Liver (tissue), 9 donors: ENCODE results near the gene SETD6. TPM values are rescaled to one million over a fixed set of nuclear protein-coding genes. Genes with fewer than 3 reads are reported as not detected.

Experiments used
- DNase-seq: peaks from one replicate; pipeline ENCODE4 v3.0.0-alpha.2; 2017; ENCODE audit warnings: low spot score
- H3K27ac ChIP-seq, 2 donors: one replicate each; pipeline ENCODE4 v1.7.0; 2013; ENCODE audit warnings: inconsistent platforms in 2 of 2, low read length in 2 of 2, control low read depth in 1 of 2, low read depth in 1 of 2, mild to moderate bottlenecking in 1 of 2
- H3K27me3 ChIP-seq, 4 donors: one replicate each; pipeline versions ENCODE4 v1.6.1 to v1.7.0; 2013; ENCODE audit warnings: low read length in 3 of 4, inconsistent platforms in 1 of 4, mild to moderate bottlenecking in 1 of 4, moderate library complexity in 1 of 4; ENCODE audit not compliant: control insufficient read depth in 4 of 4, insufficient read depth in 4 of 4
- H3K36me3 ChIP-seq, 4 donors: one replicate each; pipeline versions ENCODE4 v1.6.1 to v1.7.0; 2013; ENCODE audit warnings: low read length in 3 of 4, mild to moderate bottlenecking in 3 of 4, low read depth in 1 of 4, moderate library complexity in 1 of 4; ENCODE audit not compliant: control insufficient read depth in 4 of 4, insufficient read depth in 3 of 4
- H3K4me1 ChIP-seq, 4 donors: one replicate each; pipeline versions ENCODE4 v1.6.1 to v1.7.0; 2013; ENCODE audit warnings: low read length in 3 of 4, mild to moderate bottlenecking in 3 of 4, moderate library complexity in 1 of 4; ENCODE audit not compliant: control insufficient read depth in 4 of 4, insufficient read depth in 4 of 4
- H3K4me3 ChIP-seq, 3 donors: one replicate each; pipeline versions ENCODE4 v1.6.1 to v1.7.0; 2013; ENCODE audit warnings: low read length in 3 of 3, control low read depth in 1 of 3, low read depth in 1 of 3, mild to moderate bottlenecking in 1 of 3
- H3K9ac ChIP-seq, 2 donors: one replicate each; pipeline ENCODE4 v1.7.0; 2013; ENCODE audit warnings: low read length in 2 of 2, mild to moderate bottlenecking in 2 of 2, moderate library complexity in 2 of 2, control low read depth in 1 of 2, low read depth in 1 of 2
- H3K9me3 ChIP-seq, 4 donors: one replicate each; pipeline versions ENCODE4 v1.6.1 to v1.7.0; 2013; ENCODE audit warnings: low read length in 3 of 4; ENCODE audit not compliant: control insufficient read depth in 4 of 4
- EGR1 ChIP-seq, 2 donors: IDR thresholded peaks; 2 replicates each; pipeline ENCODE4 v1.6.1; 2016 to 2018; ENCODE audit warnings: antibody characterized with exemption in 2 of 2, low read depth in 2 of 2
- FOXA1 ChIP-seq: IDR thresholded peaks from 2 replicates; pipeline ENCODE4 v1.6.1; 2016; ENCODE audit warnings: antibody characterized with exemption
- FOXA2 ChIP-seq: IDR thresholded peaks from 2 replicates; pipeline ENCODE4 v1.6.1; 2016; ENCODE audit warnings: antibody characterized with exemption
- GABPA ChIP-seq, 2 donors: IDR thresholded peaks in 1 of 2; conservative IDR thresholded peaks in 1 of 2; 2 replicates each; pipeline ENCODE4 v1.6.1; 2016; ENCODE audit warnings: antibody characterized with exemption in 2 of 2, mild to moderate bottlenecking in 1 of 2, moderate library complexity in 1 of 2
- HNF4A ChIP-seq, 2 donors: conservative IDR thresholded peaks; 2 replicates each; pipeline ENCODE4 v1.6.1; 2016; ENCODE audit warnings: antibody characterized with exemption in 2 of 2, mild to moderate bottlenecking in 2 of 2
- HNF4G ChIP-seq: IDR thresholded peaks from 2 replicates; pipeline ENCODE4 v1.6.1; 2016; ENCODE audit warnings: antibody characterized with exemption
- JUND ChIP-seq, 2 donors: IDR thresholded peaks; 2 replicates each; pipeline ENCODE4 v1.6.1; 2016; ENCODE audit warnings: antibody characterized with exemption in 2 of 2
- NR2F2 ChIP-seq: IDR thresholded peaks from 2 replicates; pipeline ENCODE4 v1.6.1; 2016; ENCODE audit warnings: antibody characterized with exemption
- RXRA ChIP-seq, 2 donors: IDR thresholded peaks; 2 replicates each; pipeline ENCODE4 v1.6.1; 2017 to 2018; ENCODE audit warnings: antibody characterized with exemption in 2 of 2, mild to moderate bottlenecking in 1 of 2
- SP1 ChIP-seq: IDR thresholded peaks from 2 replicates; pipeline ENCODE4 v1.6.1; 2018; ENCODE audit warnings: antibody characterized with exemption, mild to moderate bottlenecking
- YY1 ChIP-seq: IDR thresholded peaks from 2 replicates; pipeline ENCODE4 v1.6.1; 2016; ENCODE audit warnings: antibody characterized with exemption, mild to moderate bottlenecking
- WGBS: extraction: QIAGEN DNeasy Blood & Tissue Kit; methylation state at CpG from one replicate; pipeline ENCODE4 v1.1.7; 2013; 5-methylcytosine and 5-hydroxymethylcytosine counted together
- polyA plus RNA-seq, 2 donors: library from polyadenylated mRNA; stranded (reverse) in 1 of 2; unstranded in 1 of 2; fragments of 200-250 nt in 1 of 2; fragments of >200 nt in 1 of 2; fragmentation: Nextera tagmentation in 1 of 2; extraction: Ambion mirVana in 1 of 2; gene quantifications; one replicate each; pipeline versions ENCODE4 v1.2.1 to v1.2.3, GENCODE V29; 2013 to 2015
- total RNA-seq, 2 donors: library from RNA; depleted of rRNA; stranded (reverse); fragments of >200 nt; gene quantifications; one replicate each; pipeline ENCODE4 v1.2.3, GENCODE V29; 2014
- TF ChIP-seq, protein P1 (sequence below): IDR thresholded peaks from 2 replicates; pipeline ENCODE4 v1.6.1; 2016; ENCODE audit warnings: antibody characterized with exemption
- TF ChIP-seq, protein P2 (sequence below): IDR thresholded peaks from 2 replicates; pipeline ENCODE4 v1.6.1; 2016; ENCODE audit warnings: antibody characterized with exemption
- TF ChIP-seq, protein P3 (sequence below): IDR thresholded peaks from 2 replicates; pipeline ENCODE4 v1.6.1; 2016; ENCODE audit warnings: antibody characterized with exemption
- TF ChIP-seq, protein P4 (sequence below): fragments of 150-350 bp; IDR thresholded peaks from 2 replicates; pipeline ENCODE4 v1.5.1; 2017; ENCODE audit warnings: improper control_type of control experiment, low read depth, low read length; ENCODE audit not compliant: missing input control
- TF ChIP-seq, protein P5 (sequence below): IDR thresholded peaks from 2 replicates; pipeline ENCODE4 v1.6.1; 2016; ENCODE audit warnings: antibody characterized with exemption, mild to moderate bottlenecking
- donor health status: healthy.
- donor health status: healthy.
- donor health status: healthy.
- donor health status: healthy.
- donor health status: healthy.

The SETD6 gene
- total and polyA plus RNA-seq, 4 donors: 6.9 to 17.7 (median 10.2) TPM

DNA sequence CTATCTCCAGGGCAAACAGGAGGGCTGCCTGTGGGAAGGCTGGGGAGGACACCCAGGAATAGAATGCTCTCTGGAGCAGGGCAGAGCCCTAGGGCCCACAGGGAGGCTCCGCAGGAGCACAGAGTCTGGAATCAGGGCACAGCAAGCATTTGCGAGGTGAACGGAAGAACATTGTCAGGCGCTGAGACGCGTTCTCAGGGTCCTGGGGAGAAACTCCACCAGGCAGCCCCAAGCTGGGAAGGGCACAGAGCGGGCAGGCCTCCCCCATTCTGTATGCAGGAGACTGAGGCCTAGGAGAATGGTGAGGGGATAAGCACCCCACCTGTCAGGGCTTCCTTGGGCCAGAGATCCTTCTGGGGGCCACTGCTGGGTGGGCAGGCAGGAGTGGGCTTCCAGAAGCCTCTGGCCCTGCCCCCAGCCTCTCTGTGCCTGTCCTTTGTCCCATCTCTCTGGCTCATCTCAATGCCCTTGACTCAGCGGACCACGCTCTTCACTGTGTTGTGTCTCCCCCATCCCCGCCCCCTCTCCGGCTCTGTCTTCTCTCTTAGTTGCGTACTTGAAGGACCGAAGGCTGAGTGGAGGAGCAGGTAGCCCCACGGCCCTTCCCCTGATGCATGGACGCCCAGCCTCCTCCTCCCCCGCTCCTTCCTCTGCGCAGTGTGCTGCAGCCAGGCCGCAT lies 5.1 kb upstream of the SETD6 start:
- Histone ChIP-seq H3K36me3 (no peaks in the 10 kb centered on the region), H3K27ac (no peak overlapping the region), H3K9me3 (no peaks in the 10 kb centered on the region), H3K27me3 (no peaks in the 10 kb centered on the region), H3K9ac (no peak overlapping the region), H3K4me1 (peaks cover 4 to 23% (median 12%) of the 10 kb centered on the region in 4 donors), H3K4me3 (no peak overlapping the region)
- DNase-seq: no peak
- no peak for TF ChIP-seq EGR1 (IDR thresholded peaks at IDR 0.05; ENCODE audit: low read depth in 2 of 2)
- TF ChIP-seq FOXA1: no peak
- TF ChIP-seq RXRA (IDR thresholded peaks at IDR 0.05): no peak
- TF ChIP-seq, protein P1, sequence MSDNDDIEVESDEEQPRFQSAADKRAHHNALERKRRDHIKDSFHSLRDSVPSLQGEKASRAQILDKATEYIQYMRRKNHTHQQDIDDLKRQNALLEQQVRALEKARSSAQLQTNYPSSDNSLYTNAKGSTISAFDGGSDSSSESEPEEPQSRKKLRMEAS: no peak
- TF ChIP-seq YY1: no peak
- TF ChIP-seq, protein P2, sequence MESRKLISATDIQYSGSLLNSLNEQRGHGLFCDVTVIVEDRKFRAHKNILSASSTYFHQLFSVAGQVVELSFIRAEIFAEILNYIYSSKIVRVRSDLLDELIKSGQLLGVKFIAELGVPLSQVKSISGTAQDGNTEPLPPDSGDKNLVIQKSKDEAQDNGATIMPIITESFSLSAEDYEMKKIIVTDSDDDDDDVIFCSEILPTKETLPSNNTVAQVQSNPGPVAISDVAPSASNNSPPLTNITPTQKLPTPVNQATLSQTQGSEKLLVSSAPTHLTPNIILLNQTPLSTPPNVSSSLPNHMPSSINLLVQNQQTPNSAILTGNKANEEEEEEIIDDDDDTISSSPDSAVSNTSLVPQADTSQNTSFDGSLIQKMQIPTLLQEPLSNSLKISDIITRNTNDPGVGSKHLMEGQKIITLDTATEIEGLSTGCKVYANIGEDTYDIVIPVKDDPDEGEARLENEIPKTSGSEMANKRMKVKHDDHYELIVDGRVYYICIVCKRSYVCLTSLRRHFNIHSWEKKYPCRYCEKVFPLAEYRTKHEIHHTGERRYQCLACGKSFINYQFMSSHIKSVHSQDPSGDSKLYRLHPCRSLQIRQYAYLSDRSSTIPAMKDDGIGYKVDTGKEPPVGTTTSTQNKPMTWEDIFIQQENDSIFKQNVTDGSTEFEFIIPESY: no peak
- TF ChIP-seq HNF4G: no peak
- TF ChIP-seq, protein P3, sequence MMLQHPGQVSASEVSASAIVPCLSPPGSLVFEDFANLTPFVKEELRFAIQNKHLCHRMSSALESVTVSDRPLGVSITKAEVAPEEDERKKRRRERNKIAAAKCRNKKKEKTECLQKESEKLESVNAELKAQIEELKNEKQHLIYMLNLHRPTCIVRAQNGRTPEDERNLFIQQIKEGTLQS: no peak
- WGBS: 94% methylated on average over 18 of the region's 18 CpGs

DNA sequence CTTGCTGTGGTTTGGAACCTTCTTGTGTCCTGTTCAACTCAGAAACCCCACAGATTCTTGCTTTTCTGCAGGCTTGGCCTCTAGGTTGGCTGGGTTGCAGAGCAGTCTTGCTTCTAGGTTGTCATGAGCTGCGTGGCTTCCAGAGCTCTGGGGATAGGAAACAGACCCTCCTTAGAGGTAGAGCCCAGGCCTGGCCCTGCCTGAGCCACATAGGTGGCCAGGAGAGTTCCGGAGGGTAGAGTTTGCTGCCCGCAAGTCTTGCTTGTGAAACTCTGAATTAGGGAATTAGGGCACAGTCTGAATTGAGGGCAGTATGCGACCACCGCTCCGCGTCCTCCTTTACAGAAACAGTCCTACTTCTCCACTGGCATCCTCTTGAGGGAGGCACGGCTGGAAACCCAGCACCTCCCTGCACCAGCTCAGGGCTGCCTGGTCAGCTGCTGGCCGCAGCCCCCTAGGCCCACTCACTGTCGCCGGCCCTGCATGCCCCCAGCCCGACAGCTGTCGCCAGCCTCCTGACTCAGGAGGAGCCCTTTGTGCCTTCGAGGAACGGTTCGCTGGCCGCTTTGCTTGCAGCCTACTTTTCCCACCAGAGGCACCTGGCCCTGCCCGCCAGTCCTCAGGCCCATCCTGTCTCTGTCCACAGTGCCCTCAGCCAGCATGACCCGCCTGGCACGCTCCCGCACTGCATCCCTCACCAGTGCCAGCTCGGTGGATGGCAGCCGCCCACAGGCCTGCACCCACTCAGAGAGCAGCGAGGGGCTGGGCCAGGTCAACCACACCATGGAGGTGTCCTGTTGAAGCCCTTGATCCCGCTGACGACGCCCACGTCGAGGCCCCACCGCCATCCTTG lies 4.3 kb upstream of the SETD6 start:
- no peak overlapping the region for H3K4me3 ChIP-seq
- no peaks in the 10 kb centered on the region for H3K27me3 ChIP-seq
- WGBS: 87% methylated on average over 30 of the region's 30 CpGs
- no peak overlapping the region for H3K9ac ChIP-seq
- H3K27ac ChIP-seq: no peak overlapping the region
- TF ChIP-seq NR2F2 (no peak), FOXA1 (no peak), SP1 (no peak), HNF4A (conservative IDR thresholded peaks at IDR 0.05) (no peak), GABPA (IDR thresholded peaks at IDR 0.05 in 1 of 2, conservative IDR thresholded peaks at IDR 0.05 in 1 of 2) (no peak), JUND (IDR thresholded peaks at IDR 0.05) (no peak), YY1 (no peak), HNF4G (no peak), FOXA2 (no peak)
- TF ChIP-seq, protein P4, sequence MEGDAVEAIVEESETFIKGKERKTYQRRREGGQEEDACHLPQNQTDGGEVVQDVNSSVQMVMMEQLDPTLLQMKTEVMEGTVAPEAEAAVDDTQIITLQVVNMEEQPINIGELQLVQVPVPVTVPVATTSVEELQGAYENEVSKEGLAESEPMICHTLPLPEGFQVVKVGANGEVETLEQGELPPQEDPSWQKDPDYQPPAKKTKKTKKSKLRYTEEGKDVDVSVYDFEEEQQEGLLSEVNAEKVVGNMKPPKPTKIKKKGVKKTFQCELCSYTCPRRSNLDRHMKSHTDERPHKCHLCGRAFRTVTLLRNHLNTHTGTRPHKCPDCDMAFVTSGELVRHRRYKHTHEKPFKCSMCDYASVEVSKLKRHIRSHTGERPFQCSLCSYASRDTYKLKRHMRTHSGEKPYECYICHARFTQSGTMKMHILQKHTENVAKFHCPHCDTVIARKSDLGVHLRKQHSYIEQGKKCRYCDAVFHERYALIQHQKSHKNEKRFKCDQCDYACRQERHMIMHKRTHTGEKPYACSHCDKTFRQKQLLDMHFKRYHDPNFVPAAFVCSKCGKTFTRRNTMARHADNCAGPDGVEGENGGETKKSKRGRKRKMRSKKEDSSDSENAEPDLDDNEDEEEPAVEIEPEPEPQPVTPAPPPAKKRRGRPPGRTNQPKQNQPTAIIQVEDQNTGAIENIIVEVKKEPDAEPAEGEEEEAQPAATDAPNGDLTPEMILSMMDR: no peak
- TF ChIP-seq, protein P3: no peak
- TF ChIP-seq, protein P2: no peak
- TF ChIP-seq, protein P5, sequence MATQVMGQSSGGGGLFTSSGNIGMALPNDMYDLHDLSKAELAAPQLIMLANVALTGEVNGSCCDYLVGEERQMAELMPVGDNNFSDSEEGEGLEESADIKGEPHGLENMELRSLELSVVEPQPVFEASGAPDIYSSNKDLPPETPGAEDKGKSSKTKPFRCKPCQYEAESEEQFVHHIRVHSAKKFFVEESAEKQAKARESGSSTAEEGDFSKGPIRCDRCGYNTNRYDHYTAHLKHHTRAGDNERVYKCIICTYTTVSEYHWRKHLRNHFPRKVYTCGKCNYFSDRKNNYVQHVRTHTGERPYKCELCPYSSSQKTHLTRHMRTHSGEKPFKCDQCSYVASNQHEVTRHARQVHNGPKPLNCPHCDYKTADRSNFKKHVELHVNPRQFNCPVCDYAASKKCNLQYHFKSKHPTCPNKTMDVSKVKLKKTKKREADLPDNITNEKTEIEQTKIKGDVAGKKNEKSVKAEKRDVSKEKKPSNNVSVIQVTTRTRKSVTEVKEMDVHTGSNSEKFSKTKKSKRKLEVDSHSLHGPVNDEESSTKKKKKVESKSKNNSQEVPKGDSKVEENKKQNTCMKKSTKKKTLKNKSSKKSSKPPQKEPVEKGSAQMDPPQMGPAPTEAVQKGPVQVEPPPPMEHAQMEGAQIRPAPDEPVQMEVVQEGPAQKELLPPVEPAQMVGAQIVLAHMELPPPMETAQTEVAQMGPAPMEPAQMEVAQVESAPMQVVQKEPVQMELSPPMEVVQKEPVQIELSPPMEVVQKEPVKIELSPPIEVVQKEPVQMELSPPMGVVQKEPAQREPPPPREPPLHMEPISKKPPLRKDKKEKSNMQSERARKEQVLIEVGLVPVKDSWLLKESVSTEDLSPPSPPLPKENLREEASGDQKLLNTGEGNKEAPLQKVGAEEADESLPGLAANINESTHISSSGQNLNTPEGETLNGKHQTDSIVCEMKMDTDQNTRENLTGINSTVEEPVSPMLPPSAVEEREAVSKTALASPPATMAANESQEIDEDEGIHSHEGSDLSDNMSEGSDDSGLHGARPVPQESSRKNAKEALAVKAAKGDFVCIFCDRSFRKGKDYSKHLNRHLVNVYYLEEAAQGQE: no peak
- H3K9me3 ChIP-seq: no peaks in the 10 kb centered on the region
- no peak for DNase-seq
- H3K4me1 ChIP-seq: peaks cover 4 to 23% (median 12%) of the 10 kb centered on the region in 4 donors
- H3K36me3 ChIP-seq: no peaks in the 10 kb centered on the region
